K562 treated with DMSO at 1 percent for 48 hours (cell line): Measurements from ENCODE around the gene AAR2. TPM values are rescaled to one million over a fixed set of nuclear protein-coding genes. Genes with fewer than 3 reads are reported as not detected.

Experiments used
- total RNA-seq: library from RNA; unstranded; fragments of 300-600 nt; gene quantifications from 2 replicates; pipeline ENCODE4 v1.2.3, GENCODE V29; 2022; ENCODE audit warnings: low replicate concordance; ENCODE audit errors: extremely low read depth

AAR2 gene
- not detected in 2 replicates for total RNA-seq

DNA sequence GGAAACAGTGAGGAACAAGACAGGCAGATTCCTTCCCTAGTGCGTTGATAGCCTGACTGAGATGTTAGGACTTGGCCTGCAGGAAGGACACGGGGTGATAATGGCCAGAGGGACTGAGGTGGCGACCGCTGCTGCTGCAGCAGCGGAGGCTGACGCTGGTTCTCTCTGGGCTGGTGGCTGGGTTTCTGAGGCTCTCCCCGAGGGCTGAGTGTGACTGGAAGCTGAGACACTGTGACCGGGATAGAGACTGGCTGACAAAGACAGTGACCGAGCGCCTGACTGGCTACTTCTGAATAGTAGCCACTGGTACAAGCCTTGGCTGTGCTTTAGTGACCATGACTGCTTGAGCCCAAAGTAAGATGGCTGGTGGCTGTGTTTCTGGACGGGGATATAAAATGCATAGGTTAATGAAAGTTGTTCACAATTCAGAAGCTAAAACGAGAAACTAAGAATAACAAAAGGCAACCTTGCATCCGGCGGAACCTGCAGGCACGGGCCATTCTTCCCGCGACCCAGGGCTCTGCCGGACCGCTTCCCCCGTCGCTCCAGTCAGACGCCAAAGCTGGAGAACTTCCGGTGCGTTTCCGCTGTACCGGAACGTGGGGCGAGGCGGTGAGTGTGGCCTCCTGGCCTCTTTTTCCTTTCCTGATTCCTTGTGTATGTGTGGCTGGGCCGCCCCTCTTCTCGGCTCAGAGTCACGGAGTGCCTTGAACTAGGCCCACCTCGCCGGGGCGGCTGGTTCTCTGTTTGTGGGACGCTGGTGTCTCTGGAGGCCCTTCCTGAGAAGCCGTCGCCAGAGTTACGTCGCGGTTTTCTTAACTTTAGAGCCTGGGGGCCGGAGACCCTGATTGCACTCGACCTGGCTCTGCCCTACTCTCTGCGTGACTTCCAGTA is at the start of gene AAR2:
AAR2 (plus strand) TSS at position 587 of the 894 bp plus-strand sequence. CDS start 3,391 bp downstream, outside the sequence.

GRCh38 chr20:36305602-36306551 is 69.6 kb downstream of the AAR2 start, which contains the start of gene DLGAP4:
Gene DLGAP4 (plus strand): TSS chr20:36306339. CDS start chr20:36431718, 125,379 bp downstream.

Other genes with a start within 250 kb of the AAR2 start
- not detected in 2 replicates for gene EPB41L1, start 81.7 kb upstream of the AAR2 start, total RNA-seq
- gene DLGAP4, start 69.9 kb downstream of the AAR2 start, total RNA-seq: not detected in 2 replicates